Measurements from ENCODE around the gene DGCR8. TPM values are rescaled to one million over a fixed set of nuclear protein-coding genes. Genes with fewer than 3 reads are reported as not detected.

The DGCR8 gene
- total RNA-seq (2012; rRNA removed) = 16.7 and 22.8 TPM in 2 replicates
- polyA plus RNA-seq (2012; rRNA removed) = 21.5 and 25.3 TPM in 2 replicates
- polyA plus RNA-seq (2012; cell fraction: cytosol; rRNA removed) = 12.2 and 14.6 TPM in 2 replicates
- 122 and 125 TPM in 2 replicates for polyA plus RNA-seq (2012; cell fraction: nucleus; rRNA removed; ENCODE audit: low replicate concordance)
- Bru-seq, nascent RNA = percentile 84 among the genes with signal in this experiment
- percentile 85 among the genes with signal in this experiment for BruChase-seq, experiment 1, labeled RNA remaining after a 6-hour chase
- BruChase-seq, experiment 2, labeled RNA remaining after a 2-hour chase = percentile 86 among the genes with signal in this experiment
- long read RNA-seq, full-length matches to known transcripts = 4 of 12 reads
- long read RNA-seq, partial matches to known transcripts = 8 of 12 reads
- long read RNA-seq, other reads (novel, unspliced or antisense) = 0 of 12 reads

DNA sequence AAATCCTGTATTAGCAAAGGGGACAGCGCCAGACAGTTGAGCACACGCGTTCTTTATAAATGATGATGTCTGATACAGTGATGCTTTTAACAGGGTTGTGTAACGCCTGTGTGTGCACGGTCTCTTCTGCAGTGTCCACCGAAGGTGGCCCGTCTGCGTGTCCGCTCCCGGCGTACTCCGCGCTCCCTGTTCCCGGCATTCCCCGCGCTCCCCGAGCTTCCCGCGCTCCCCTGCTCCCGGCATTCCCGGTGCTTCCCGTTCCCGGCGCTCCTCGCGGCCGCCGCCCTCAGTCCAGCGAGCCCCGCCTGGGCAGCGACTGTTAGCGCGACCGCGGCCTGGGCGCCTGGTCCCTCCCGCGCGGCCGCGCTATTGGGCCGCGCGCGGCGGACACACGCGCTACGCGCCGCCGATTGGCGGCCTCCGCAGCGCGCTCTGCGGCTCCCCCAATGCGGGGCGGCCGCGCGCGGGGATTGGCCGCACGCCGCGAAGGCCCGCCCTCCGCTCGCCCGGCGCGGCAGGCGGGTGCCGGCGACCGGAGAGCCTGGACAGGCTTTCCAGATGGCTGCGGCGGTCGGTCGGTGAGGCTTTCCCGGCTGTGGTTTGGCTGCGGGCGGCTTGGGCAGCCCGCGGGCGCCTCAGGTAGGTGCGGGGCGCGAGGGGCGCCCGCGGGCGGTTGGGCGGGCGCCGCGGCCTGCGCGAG, at the start of gene DGCR8:
TSS of gene DGCR8 (plus strand) at position 497 of the 700 bp plus-strand sequence. CDS start 5,723 bp downstream, outside the sequence.
- peak; percentile 93 for DNase-seq
- H3K4me1 ChIP-seq (ENCODE audit: control insufficient read depth, insufficient read depth, low read length) = peaks cover 16% of the 10 kb centered on the region
- H4K91ac ChIP-seq (ENCODE audit: insufficient read depth, low read depth, low read length) = peak within 1 kb of the TSS; percentile 96
- no peaks in the 10 kb centered on the region for H3K36me3 ChIP-seq (ENCODE audit: control insufficient read depth, insufficient read depth, low read length)
- H3K18ac ChIP-seq (ENCODE audit: low read depth, low read length) = peak within 1 kb of the TSS; percentile 98
- intact Hi-C loops (cut with micrococcal nuclease) (no loop called here), dilution Hi-C loops (cut with HindIII; ENCODE audit: low sequenced_read_pairs, unreplicated experiment) (no loop called here), in situ Hi-C loops (cut with MboI; ENCODE audit: low sequenced_read_pairs) (no loop called here)
- peak within 1 kb of the TSS; percentile 96 for H3K9ac ChIP-seq (ENCODE audit: low read depth, low read length)
- peak within 1 kb of the TSS; percentile 87 for H2BK120ac ChIP-seq (ENCODE audit: low read depth, low read length)
- H3K4ac ChIP-seq (ENCODE audit: low read depth, low read length) = peak within 1 kb of the TSS; percentile 98
- peak within 1 kb of the TSS; percentile 97 for H3K4me2 ChIP-seq (ENCODE audit: low read depth, low read length)
- H3K14ac ChIP-seq (replicated peaks; ENCODE audit: low read depth, low read length) = peak within 1 kb of the TSS; percentile 100
- peak within 1 kb of the TSS; percentile 83 for H3K4me3 ChIP-seq (ENCODE audit: insufficient read depth, low read depth, low read length)
- peak within 1 kb of the TSS; percentile 92 to 100 for H4K8ac ChIP-seq (ENCODE audit: low read depth in 2 of 2, low read length in 2 of 2)
- H3K27me3 ChIP-seq (ENCODE audit: control insufficient read depth, insufficient read depth, low read length) = no peaks in the 10 kb centered on the region
- peak within 1 kb of the TSS; percentile 99 for H2AK5ac ChIP-seq (ENCODE audit: low read depth, low read length)
- H3K9me1 ChIP-seq (ENCODE audit: insufficient read depth, low read length) = peaks cover 28% of the 10 kb centered on the region
- peak within 1 kb of the TSS; percentile 90 for H2BK5ac ChIP-seq (ENCODE audit: low read depth, low read length, poor library complexity, severe bottlenecking)
- H3K56ac ChIP-seq (ENCODE audit: extremely low read depth, insufficient read depth, low read length) = peak within 1 kb of the TSS; percentile 99
- H4K20me1 ChIP-seq (ENCODE audit: insufficient read depth, low read length) = peaks cover 41% of the 10 kb centered on the region
- H3K23ac ChIP-seq (ENCODE audit: low read depth, low read length) = peak within 1 kb of the TSS; percentile 100
- H2BK15ac ChIP-seq (ENCODE audit: low read depth, low read length) = peak within 1 kb of the TSS; percentile 30; the same call in 1 of the 3 replicates
- peak within 1 kb of the TSS; percentile 87 for H3K27ac ChIP-seq (ENCODE audit: insufficient read depth, low read length)
- peak within 1 kb of the TSS; percentile 14; the same call in 1 of the 2 replicates for H2BK20ac ChIP-seq (ENCODE audit: low read depth, low read length)
- BruUV-seq (replicated peaks) = no TSS peak
- peak; percentile 93 for ATAC-seq (ENCODE audit: low read depth)
- WGBS, 2 experiments (ENCODE audit: extremely low coverage in 2 of 2, insufficient read length in 1 of 2) = 1% methylated on average over 25 of the region's 100 CpGs; no CpG with 5 or more reads in 1 of the 2 experiments
- H2AK9ac ChIP-seq (replicated peaks; ENCODE audit: low read depth, low read length, poor library complexity) = peak within 1 kb of the TSS; percentile 100
- POLR2A ChIA-PET (ENCODE audit: unreplicated experiment) = no interaction called here
- no peaks in the 10 kb centered on the region for H3K9me3 ChIP-seq (ENCODE audit: control insufficient read depth, insufficient read depth, low read length)
- peak within 1 kb of the TSS; percentile 93 for H2AFZ ChIP-seq (replicated peaks; ENCODE audit: low read length, poor library complexity)
- H4K5ac ChIP-seq (ENCODE audit: low read depth, low read length) = peak within 1 kb of the TSS; percentile 100
- H3K79me1 ChIP-seq (ENCODE audit: low read depth in 1 of 2, low read length in 2 of 2) = peaks cover 4 to 34% of the 10 kb centered on the region in 2 experiments
- CTCF ChIA-PET = no interaction called here
- no peak for TF ChIP-seq SMC3 (IDR thresholded peaks at IDR 0.05; ENCODE audit: low read depth, low read length)
- TF ChIP-seq RAD21 (IDR thresholded peaks at IDR 0.05; ENCODE audit: low read length) = no peak
- TF ChIP-seq, protein P1, sequence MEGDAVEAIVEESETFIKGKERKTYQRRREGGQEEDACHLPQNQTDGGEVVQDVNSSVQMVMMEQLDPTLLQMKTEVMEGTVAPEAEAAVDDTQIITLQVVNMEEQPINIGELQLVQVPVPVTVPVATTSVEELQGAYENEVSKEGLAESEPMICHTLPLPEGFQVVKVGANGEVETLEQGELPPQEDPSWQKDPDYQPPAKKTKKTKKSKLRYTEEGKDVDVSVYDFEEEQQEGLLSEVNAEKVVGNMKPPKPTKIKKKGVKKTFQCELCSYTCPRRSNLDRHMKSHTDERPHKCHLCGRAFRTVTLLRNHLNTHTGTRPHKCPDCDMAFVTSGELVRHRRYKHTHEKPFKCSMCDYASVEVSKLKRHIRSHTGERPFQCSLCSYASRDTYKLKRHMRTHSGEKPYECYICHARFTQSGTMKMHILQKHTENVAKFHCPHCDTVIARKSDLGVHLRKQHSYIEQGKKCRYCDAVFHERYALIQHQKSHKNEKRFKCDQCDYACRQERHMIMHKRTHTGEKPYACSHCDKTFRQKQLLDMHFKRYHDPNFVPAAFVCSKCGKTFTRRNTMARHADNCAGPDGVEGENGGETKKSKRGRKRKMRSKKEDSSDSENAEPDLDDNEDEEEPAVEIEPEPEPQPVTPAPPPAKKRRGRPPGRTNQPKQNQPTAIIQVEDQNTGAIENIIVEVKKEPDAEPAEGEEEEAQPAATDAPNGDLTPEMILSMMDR (conservative IDR thresholded peaks at IDR 0.05; ENCODE audit: low read depth, low read length) = no peak
- TF ChIP-seq CEBPB (IDR thresholded peaks at IDR 0.05; ENCODE audit: low read depth, low read length) = peak; percentile 80
- TF ChIP-seq NFE2L2 (IDR thresholded peaks at IDR 0.05; ENCODE audit: low read depth, low read length) = no peak
- peak; percentile 69 for TF ChIP-seq POLR2A (IDR thresholded peaks at IDR 0.05; ENCODE audit: low read depth, low read length)
- TF ChIP-seq RCOR1 (IDR thresholded peaks at IDR 0.05; ENCODE audit: insufficient replicate concordance, low read length) = no peak
- TF ChIP-seq, protein P2, sequence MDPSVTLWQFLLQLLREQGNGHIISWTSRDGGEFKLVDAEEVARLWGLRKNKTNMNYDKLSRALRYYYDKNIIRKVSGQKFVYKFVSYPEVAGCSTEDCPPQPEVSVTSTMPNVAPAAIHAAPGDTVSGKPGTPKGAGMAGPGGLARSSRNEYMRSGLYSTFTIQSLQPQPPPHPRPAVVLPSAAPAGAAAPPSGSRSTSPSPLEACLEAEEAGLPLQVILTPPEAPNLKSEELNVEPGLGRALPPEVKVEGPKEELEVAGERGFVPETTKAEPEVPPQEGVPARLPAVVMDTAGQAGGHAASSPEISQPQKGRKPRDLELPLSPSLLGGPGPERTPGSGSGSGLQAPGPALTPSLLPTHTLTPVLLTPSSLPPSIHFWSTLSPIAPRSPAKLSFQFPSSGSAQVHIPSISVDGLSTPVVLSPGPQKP (IDR thresholded peaks at IDR 0.05; ENCODE audit: borderline replicate concordance, low read depth, low read length) = no peak
- TF ChIP-seq BHLHE40 (IDR thresholded peaks at IDR 0.05; ENCODE audit: low read depth, low read length) = no peak
- no peak for TF ChIP-seq RFX5 (IDR thresholded peaks at IDR 0.05; ENCODE audit: low read depth, low read length)
- 0 out of 2 replicates have a peak, but pooled peaks have one; percentile 53 for TF ChIP-seq FOS (IDR thresholded peaks at IDR 0.05; ENCODE audit: low read depth, low read length)
- TF ChIP-seq, protein P3, sequence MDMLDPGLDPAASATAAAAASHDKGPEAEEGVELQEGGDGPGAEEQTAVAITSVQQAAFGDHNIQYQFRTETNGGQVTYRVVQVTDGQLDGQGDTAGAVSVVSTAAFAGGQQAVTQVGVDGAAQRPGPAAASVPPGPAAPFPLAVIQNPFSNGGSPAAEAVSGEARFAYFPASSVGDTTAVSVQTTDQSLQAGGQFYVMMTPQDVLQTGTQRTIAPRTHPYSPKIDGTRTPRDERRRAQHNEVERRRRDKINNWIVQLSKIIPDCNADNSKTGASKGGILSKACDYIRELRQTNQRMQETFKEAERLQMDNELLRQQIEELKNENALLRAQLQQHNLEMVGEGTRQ (IDR thresholded peaks at IDR 0.05; ENCODE audit: low read depth, low read length) = peak; percentile 51
- TF ChIP-seq MXI1 (IDR thresholded peaks at IDR 0.05; ENCODE audit: borderline replicate concordance, low read depth, low read length) = peak; percentile 81
